ENCODE measurements around the gene ABCC4. TPM values are rescaled to one million over a fixed set of nuclear protein-coding genes. Genes with fewer than 3 reads are reported as not detected.
"Not testable (repeated sequence)": the region's sequence is repeated elsewhere in the genome, so short reads cannot be mapped to it uniquely, and the experiment has no call there.

ABCC4 gene
- total RNA-seq, 2 experiments from 2014 or later: 9.6 to 11.8 TPM

DNA sequence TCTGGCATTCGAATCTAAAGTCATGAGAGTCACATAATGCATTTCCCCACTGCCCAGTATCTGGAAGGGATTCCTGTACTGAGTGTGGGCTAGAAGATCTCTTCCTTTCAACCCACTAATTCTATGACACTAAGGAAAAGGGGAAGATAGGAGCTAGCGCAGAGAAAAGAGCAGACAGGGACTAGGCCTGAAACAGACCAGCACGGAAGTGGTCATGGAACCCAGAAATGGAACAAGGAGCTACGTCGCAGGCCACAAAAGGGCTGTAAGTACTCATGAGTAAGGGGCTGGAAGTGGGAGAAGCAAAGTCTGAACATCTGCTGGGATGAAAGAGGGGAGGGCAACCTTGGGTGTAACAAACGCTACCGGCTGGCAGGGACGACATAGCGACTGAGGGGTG lies 8.6 kb downstream of the ABCC4 start:
- Mint-ChIP-seq H3K9me3 (no peaks in the 10 kb centered on the region), H3K4me3 (no peak overlapping the region), H3K4me1 (ENCODE audit: low read depth) (peaks cover 5% of the 10 kb centered on the region), H3K27ac (no peak overlapping the region), H3K27me3 (no peaks in the 10 kb centered on the region), H3K36me3 (ENCODE audit: low read depth) (no peaks in the 10 kb centered on the region)
- ATAC-seq: no peak
- ChIA-PET POLR2A (no interaction called here), CTCF (interaction anchor here (1.0 to 2.1 kb wide), 2 partner anchors 103 to 112 kb away, joined by 3 to 9 read pairs; no protein-coding TSS in a partner anchor)
- intact Hi-C loops (cut with micrococcal nuclease): no loop called here
- TF ChIP-seq, protein P1, sequence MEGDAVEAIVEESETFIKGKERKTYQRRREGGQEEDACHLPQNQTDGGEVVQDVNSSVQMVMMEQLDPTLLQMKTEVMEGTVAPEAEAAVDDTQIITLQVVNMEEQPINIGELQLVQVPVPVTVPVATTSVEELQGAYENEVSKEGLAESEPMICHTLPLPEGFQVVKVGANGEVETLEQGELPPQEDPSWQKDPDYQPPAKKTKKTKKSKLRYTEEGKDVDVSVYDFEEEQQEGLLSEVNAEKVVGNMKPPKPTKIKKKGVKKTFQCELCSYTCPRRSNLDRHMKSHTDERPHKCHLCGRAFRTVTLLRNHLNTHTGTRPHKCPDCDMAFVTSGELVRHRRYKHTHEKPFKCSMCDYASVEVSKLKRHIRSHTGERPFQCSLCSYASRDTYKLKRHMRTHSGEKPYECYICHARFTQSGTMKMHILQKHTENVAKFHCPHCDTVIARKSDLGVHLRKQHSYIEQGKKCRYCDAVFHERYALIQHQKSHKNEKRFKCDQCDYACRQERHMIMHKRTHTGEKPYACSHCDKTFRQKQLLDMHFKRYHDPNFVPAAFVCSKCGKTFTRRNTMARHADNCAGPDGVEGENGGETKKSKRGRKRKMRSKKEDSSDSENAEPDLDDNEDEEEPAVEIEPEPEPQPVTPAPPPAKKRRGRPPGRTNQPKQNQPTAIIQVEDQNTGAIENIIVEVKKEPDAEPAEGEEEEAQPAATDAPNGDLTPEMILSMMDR (IDR thresholded peaks at IDR 0.05): no peak
- no peak for DNase-seq

DNA sequence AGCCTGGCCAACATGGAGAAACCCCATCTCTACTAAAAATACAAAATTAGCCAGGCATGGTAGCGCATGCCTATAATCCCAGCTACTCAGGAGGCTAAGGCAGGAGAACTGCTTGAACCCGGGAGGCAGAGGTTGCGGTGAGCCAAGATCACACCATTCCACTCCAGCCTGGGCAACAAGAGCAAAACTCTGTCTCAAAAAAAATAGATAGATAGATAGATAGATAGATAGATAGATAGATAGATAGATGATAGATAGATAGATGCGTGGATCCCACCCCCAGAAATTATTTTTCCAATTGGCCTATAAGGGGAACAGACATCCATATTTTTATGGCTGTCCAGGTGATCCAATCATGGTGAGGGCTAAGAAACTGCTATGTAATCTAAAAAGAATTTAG lies 11.3 kb downstream of the ABCC4 start:
- H3K4me3 Mint-ChIP-seq; intact Hi-C loops (cut with micrococcal nuclease); H3K36me3 Mint-ChIP-seq (ENCODE audit: low read depth); POLR2A ChIA-PET; ATAC-seq; DNase-seq; H3K4me1 Mint-ChIP-seq (ENCODE audit: low read depth); H3K9me3 Mint-ChIP-seq; H3K27ac Mint-ChIP-seq; H3K27me3 Mint-ChIP-seq: not testable (repeated sequence)
- CTCF ChIA-PET: interaction anchor here (0.8 to 1.2 kb wide), 2 partner anchors 9 to 101 kb away, joined by 3 to 5 read pairs; no protein-coding TSS in a partner anchor

DNA sequence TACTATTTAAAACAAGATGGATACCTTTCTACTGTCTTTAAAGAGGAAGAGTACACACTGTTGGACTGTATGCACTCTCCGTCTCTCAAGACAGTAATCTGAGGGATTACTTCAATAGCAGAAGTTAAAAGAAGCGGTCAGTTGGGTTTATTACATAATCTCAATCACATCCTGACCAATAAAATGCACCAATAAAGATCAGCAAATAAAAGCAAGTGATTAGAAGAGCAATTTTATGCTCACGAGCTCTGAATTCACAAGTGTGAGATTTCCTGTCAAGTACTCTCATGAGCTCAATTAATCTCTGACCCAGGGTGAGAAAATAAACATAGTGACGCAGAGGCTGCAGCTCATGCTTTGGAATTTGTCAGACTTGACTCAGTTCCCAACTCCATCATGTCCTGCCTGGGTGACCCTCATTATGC lies 12.2 kb downstream of the ABCC4 start:
- ChIA-PET CTCF (interaction anchor here (1.0 kb wide), 1 partner anchor 92 kb away, joined by 4 read pairs; no protein-coding TSS in a partner anchor), POLR2A (no interaction called here)
- H3K36me3 Mint-ChIP-seq (ENCODE audit: low read depth): no peaks in the 10 kb centered on the region
- TF ChIP-seq, protein P1 (IDR thresholded peaks at IDR 0.05): no peak
- no peaks in the 10 kb centered on the region for H3K9me3 Mint-ChIP-seq
- ATAC-seq (no peak), DNase-seq (no peak)
- H3K27ac Mint-ChIP-seq: no peak overlapping the region
- intact Hi-C loops (cut with micrococcal nuclease): no loop called here
- no peak overlapping the region for H3K4me3 Mint-ChIP-seq
- no peaks in the 10 kb centered on the region for H3K4me1 Mint-ChIP-seq (ENCODE audit: low read depth)
- no peaks in the 10 kb centered on the region for H3K27me3 Mint-ChIP-seq

DNA sequence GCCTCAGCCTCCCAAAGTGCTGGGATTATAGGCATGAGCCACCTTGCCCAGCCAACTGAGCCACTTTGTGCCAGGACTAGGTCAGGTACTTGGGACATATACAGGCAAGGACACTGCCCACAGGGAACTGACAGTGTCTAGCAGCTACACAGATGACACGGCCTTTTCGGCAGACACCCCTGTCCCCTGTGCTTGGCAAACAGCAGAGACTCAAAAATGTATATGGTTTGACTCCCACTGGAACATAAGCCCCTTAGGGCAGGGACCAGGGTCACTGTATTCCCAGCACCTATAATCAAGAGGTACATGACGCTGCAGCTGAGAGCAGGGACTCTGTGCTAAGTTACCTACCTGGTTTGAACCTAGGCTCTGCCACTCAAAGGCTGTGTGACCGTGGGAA lies 16.8 kb downstream of the ABCC4 start:
- H3K4me3 Mint-ChIP-seq: no peak overlapping the region
- H3K36me3 Mint-ChIP-seq (ENCODE audit: low read depth): peaks cover 5% of the 10 kb centered on the region
- H3K27me3 Mint-ChIP-seq: no peaks in the 10 kb centered on the region
- ChIA-PET CTCF (no interaction called here), POLR2A (interaction anchor here (1.2 kb wide), 1 partner anchor 14 kb away, joined by 6 read pairs; no protein-coding TSS in a partner anchor)
- H3K4me1 Mint-ChIP-seq (ENCODE audit: low read depth): peaks cover 7% of the 10 kb centered on the region
- TF ChIP-seq, protein P1 (IDR thresholded peaks at IDR 0.05): no peak
- no peaks in the 10 kb centered on the region for H3K9me3 Mint-ChIP-seq
- intact Hi-C loops (cut with micrococcal nuclease): no loop called here
- H3K27ac Mint-ChIP-seq: no peak overlapping the region
- DNase-seq (no peak), ATAC-seq (no peak)

DNA sequence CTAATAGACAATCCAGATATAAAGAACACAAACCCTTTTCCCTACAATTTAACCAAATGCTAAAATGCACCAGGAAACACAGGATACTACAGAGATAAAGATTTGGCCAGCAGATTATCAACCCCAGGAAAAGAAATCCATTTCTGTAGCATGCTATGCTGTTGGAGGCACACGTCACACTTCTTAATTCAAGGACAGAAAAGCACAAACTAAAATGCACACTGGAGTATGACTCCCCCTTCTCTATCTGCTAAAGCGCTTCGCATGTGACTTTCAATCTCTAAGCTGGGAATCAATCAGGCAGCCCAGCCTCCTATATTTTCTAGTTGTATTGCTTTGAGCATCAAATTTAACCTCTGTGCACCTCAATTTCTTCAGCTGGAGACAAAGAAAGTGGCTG lies 22.2 kb downstream of the ABCC4 start:
- no peaks in the 10 kb centered on the region for H3K9me3 Mint-ChIP-seq
- H3K4me1 Mint-ChIP-seq (ENCODE audit: low read depth): peaks cover 7% of the 10 kb centered on the region
- DNase-seq (no peak), ATAC-seq (no peak)
- H3K27ac Mint-ChIP-seq: no peak overlapping the region
- CTCF ChIA-PET: no interaction called here
- intact Hi-C loops (cut with micrococcal nuclease): no loop called here
- POLR2A ChIA-PET: no interaction called here
- no peaks in the 10 kb centered on the region for H3K27me3 Mint-ChIP-seq
- H3K4me3 Mint-ChIP-seq: no peak overlapping the region
- peaks cover 5% of the 10 kb centered on the region for H3K36me3 Mint-ChIP-seq (ENCODE audit: low read depth)
- TF ChIP-seq, protein P1 (IDR thresholded peaks at IDR 0.05): no peak

Measured in activated CD8-positive, alpha-beta T cell treated with anti-CD3 and anti-CD28 coated beads for 36 hours (primary cell).